IMR-90 (cell line): Measurements from ENCODE around the gene CCDC88B. TPM values are rescaled to one million over a fixed set of nuclear protein-coding genes. Genes with fewer than 3 reads are reported as not detected.

Experiments used
- ATAC-seq: fragments of 200-7000 bp; cut with Tn5 transposase; 2 replicates; pipeline ENCODE4 v1.9.1; 2020; ENCODE audit warnings: low read depth, mild to moderate bottlenecking, moderate library complexity
- BruUV-seq: library from RNA; stranded (reverse); fragments of 400-500 nt; replicated peaks from 2 replicates; lab custom pipeline; 2021; lab: Mats Ljungman, UMichigan
- CTCF ChIA-PET: fragments of 300-600 bp; formaldehyde crosslinking; extraction: SDS; loops from one replicate; lab custom pipeline; 2021; ENCODE audit warnings: antibody characterized with exemption; lab: Yijun Ruan, JAX
- POLR2A ChIA-PET: fragments of 300-600 bp; sonication (Branson Sonifier 250); formaldehyde crosslinking; loops from one replicate; lab custom pipeline; 2022; ENCODE audit warnings: antibody characterized with exemption; ENCODE audit not compliant: unreplicated experiment; lab: Charles Lee
- DNase-seq: peaks from one replicate; pipeline ENCODE4 v3.0.0; 2013
- H2AFZ ChIP-seq: replicated peaks from 2 replicates; pipeline ENCODE3; 2013; ENCODE audit warnings: low read length, mild to moderate bottlenecking; ENCODE audit not compliant: poor library complexity
- H2AK5ac ChIP-seq: 2 replicates; pipeline ENCODE4 v1.6.1; 2013; ENCODE audit warnings: low read depth, low read length, inconsistent platforms
- H2AK9ac ChIP-seq: replicated peaks from 2 replicates; pipeline ENCODE3; 2013; ENCODE audit warnings: mild to moderate bottlenecking, low read depth, low read length, moderate library complexity; ENCODE audit not compliant: poor library complexity
- H2BK120ac ChIP-seq: 2 replicates; pipeline ENCODE4 v1.6.1; 2013; ENCODE audit warnings: low read depth, low read length, inconsistent platforms
- H2BK15ac ChIP-seq: 3 replicates; pipeline ENCODE4 v1.6.1; 2013; ENCODE audit warnings: low read depth, low read length, inconsistent platforms
- H2BK20ac ChIP-seq: 2 replicates; pipeline ENCODE4 v1.6.1; 2013; ENCODE audit warnings: low read depth, mild to moderate bottlenecking, inconsistent platforms, low read length, moderate library complexity
- H2BK5ac ChIP-seq: 2 replicates; pipeline ENCODE4 v1.6.1; 2013; ENCODE audit warnings: mild to moderate bottlenecking, low read depth, low read length, inconsistent platforms; ENCODE audit not compliant: poor library complexity, severe bottlenecking
- H3K14ac ChIP-seq: replicated peaks from 2 replicates; pipeline ENCODE4 v1.6.1; 2013; ENCODE audit warnings: low read depth, low read length, inconsistent platforms
- H3K18ac ChIP-seq: 2 replicates; pipeline ENCODE4 v1.6.1; 2013; ENCODE audit warnings: low read depth, low read length, control low read depth
- H3K23ac ChIP-seq: 2 replicates; pipeline ENCODE4 v1.6.1; 2013; ENCODE audit warnings: low read depth, low read length, inconsistent platforms
- H3K27ac ChIP-seq: 2 replicates; pipeline ENCODE4 v1.5.1; 2013; ENCODE audit warnings: mild to moderate bottlenecking, control low read depth, low read length; ENCODE audit not compliant: insufficient read depth
- H3K27me3 ChIP-seq: 2 replicates; pipeline ENCODE4 v1.6.1; 2013; ENCODE audit warnings: low read length; ENCODE audit not compliant: control insufficient read depth, insufficient read depth
- H3K36me3 ChIP-seq: 2 replicates; pipeline ENCODE4 v1.6.1; 2013; ENCODE audit warnings: low read length, mixed read lengths; ENCODE audit not compliant: control insufficient read depth, insufficient read depth
- H3K4ac ChIP-seq: 2 replicates; pipeline ENCODE4 v1.6.1; 2013; ENCODE audit warnings: low read depth, low read length, inconsistent platforms
- H3K4me1 ChIP-seq: 2 replicates; pipeline ENCODE4 v1.6.1; 2013; ENCODE audit warnings: low read length, mixed read lengths; ENCODE audit not compliant: control insufficient read depth, insufficient read depth
- H3K4me2 ChIP-seq: 2 replicates; pipeline ENCODE4 v1.6.1; 2013; ENCODE audit warnings: low read depth, mild to moderate bottlenecking, control low read depth, low read length, moderate library complexity
- H3K4me3 ChIP-seq: 2 replicates; pipeline ENCODE4 v1.5.1; 2013; ENCODE audit warnings: low read depth, mild to moderate bottlenecking, control low read depth, low read length, moderate library complexity; ENCODE audit not compliant: insufficient read depth
- H3K56ac ChIP-seq: 2 replicates; pipeline ENCODE4 v1.6.1; 2013; ENCODE audit warnings: low read length, inconsistent platforms; ENCODE audit not compliant: insufficient read depth; ENCODE audit errors: extremely low read depth
- H3K79me1 ChIP-seq, 2 experiments: 2 replicates each; pipeline ENCODE4 v1.6.1; 2013; ENCODE audit warnings: low read length in 2 of 2, inconsistent platforms in 1 of 2, low read depth in 1 of 2
- H3K9ac ChIP-seq: 2 replicates; pipeline ENCODE4 v1.6.1; 2013; ENCODE audit warnings: low read depth, low read length, control low read depth
- H3K9me1 ChIP-seq: 2 replicates; pipeline ENCODE4 v1.6.1; 2013; ENCODE audit warnings: low read length, inconsistent platforms; ENCODE audit not compliant: insufficient read depth
- H3K9me3 ChIP-seq: 2 replicates; pipeline ENCODE4 v1.6.1; 2013; ENCODE audit warnings: low read length; ENCODE audit not compliant: control insufficient read depth, insufficient read depth
- H4K20me1 ChIP-seq: 2 replicates; pipeline ENCODE4 v1.6.1; 2013; ENCODE audit warnings: low read length, inconsistent platforms; ENCODE audit not compliant: insufficient read depth
- H4K5ac ChIP-seq: 2 replicates; pipeline ENCODE4 v1.6.1; 2013; ENCODE audit warnings: mild to moderate bottlenecking, low read depth, low read length, control low read depth
- H4K8ac ChIP-seq, 2 experiments: 2 replicates each; pipeline ENCODE4 v1.6.1; 2013; ENCODE audit warnings: low read depth in 2 of 2, low read length in 2 of 2, control low read depth in 1 of 2, inconsistent platforms in 1 of 2
- H4K91ac ChIP-seq: 2 replicates; pipeline ENCODE4 v1.6.1; 2013; ENCODE audit warnings: low read depth, low read length, inconsistent platforms; ENCODE audit not compliant: insufficient read depth
- CEBPB ChIP-seq: IDR thresholded peaks from 2 replicates; pipeline ENCODE4 v1.6.1; 2012; ENCODE audit warnings: low read depth, low read length, improper control_type of control experiment
- FOS ChIP-seq: fragments of 150-350 bp; IDR thresholded peaks from 2 replicates; pipeline ENCODE4 v1.6.1; 2016; ENCODE audit warnings: low read depth, low read length
- POLR2A ChIP-seq: IDR thresholded peaks from 2 replicates; pipeline ENCODE4 v1.6.1; 2012; ENCODE audit warnings: mild to moderate bottlenecking, low read depth, low read length
- USF2 ChIP-seq: fragments of 150-350 bp; IDR thresholded peaks from 2 replicates; pipeline ENCODE4 v1.6.1; 2017; ENCODE audit warnings: mild to moderate bottlenecking, antibody characterized with exemption, low read length, low read depth
- WGBS, 2 experiments: methylation state at CpG; one replicate each; pipeline versions ENCODE4 v1.1.5 to v1.1.7; 2013; ENCODE audit warnings: missing lambda C conversion rate in 2 of 2; ENCODE audit not compliant: insufficient read length in 1 of 2; ENCODE audit errors: extremely low coverage in 2 of 2; 5-methylcytosine and 5-hydroxymethylcytosine counted together
- dilution Hi-C: fragments of 300-500 bp; cut with HindIII; formaldehyde crosslinking; loops from one replicate; pipeline ENCODE4 v1.14.3; 2018; ENCODE audit warnings: low sequenced_read_pairs; ENCODE audit not compliant: unreplicated experiment
- in situ Hi-C: fragments of 300-500 bp; cut with MboI; formaldehyde crosslinking; loops from 3 replicates; pipeline ENCODE4 v1.14.3; 2019; ENCODE audit warnings: low sequenced_read_pairs, inconsistent platforms, mixed read lengths
- intact Hi-C: fragments of 100-400 bp; cut with micrococcal nuclease; formaldehyde crosslinking; loops from 2 replicates; pipeline ENCODE4 v1.10.0; 2022
- polyA plus RNA-seq, 3 experiments: library from polyadenylated mRNA; depleted of rRNA; stranded (reverse); fragments of >200 nt; gene quantifications; 2 replicates each; pipeline ENCODE4 v1.2.3, GENCODE V29; 2012; ENCODE audit warnings: low replicate concordance in 1 of 3
- total RNA-seq: library from RNA; depleted of rRNA; stranded (reverse); fragments of >200 nt; gene quantifications from 2 replicates; pipeline ENCODE4 v1.2.3, GENCODE V29; 2012

CCDC88B gene
- total and polyA plus RNA-seq, 2 of the 4 experiments (the other 2 are of a cell fraction) = 1.3 to 2.5 TPM

- intact Hi-C loops = no loop called here
- Histone ChIP-seq H2AK5ac (no peak overlapping the region), H2BK20ac (no peak overlapping the region), H3K36me3 (no peaks in the 10 kb centered on the region), H3K4me1 (peaks cover 6% of the 10 kb centered on the region), H4K8ac (no peak overlapping the region), H2BK120ac (no peak overlapping the region), H2BK15ac (no peak overlapping the region), H3K27ac (no peak overlapping the region), H3K9me3 (no peaks in the 10 kb centered on the region), H2AK9ac (no peak overlapping the region), H3K4me2 (no peak overlapping the region), H3K4me3 (no peak overlapping the region), H3K4ac (no peak overlapping the region; the same call in 1 of the 2 replicates), H4K91ac (no peak overlapping the region), H4K20me1 (0 out of 2 replicates have a peak, but pooled peaks cover 3% of the 10 kb centered on the region), H3K9ac (no peak overlapping the region), H2AFZ (peak overlapping the region; percentile 63), H2BK5ac (no peak overlapping the region), H3K23ac (no peak overlapping the region), H3K9me1 (peaks cover 3% of the 10 kb centered on the region; the same call in 1 of the 2 replicates), H4K5ac (no peak overlapping the region), H3K27me3 (peaks cover 9% of the 10 kb centered on the region; the same call in 1 of the 2 replicates), H3K14ac (no peak overlapping the region), H3K18ac (no peak overlapping the region), H3K79me1 (no peaks in the 10 kb centered on the region), H3K56ac (no peak overlapping the region)
- ATAC-seq (no peak), DNase-seq (no peak)
- no TSS peak for BruUV-seq
- TF ChIP-seq CEBPB = no peak
- TF ChIP-seq POLR2A = no peak
- TF ChIP-seq USF2 = no peak
- no peak for TF ChIP-seq FOS
- ChIA-PET POLR2A (no interaction called here), CTCF (no interaction called here)
- dilution Hi-C loops = no loop called here
- in situ Hi-C loops = no loop called here
- no CpG with 5 or more reads among the region's 4 CpGs for WGBS, 2 experiments
These were observed 718 bp upstream of the CCDC88B start for GRCh38 chr11:64339286-64339685.
